ENCODE results near the gene ZNF574.
A peak's percentile ranks its signal among the peaks of the same experiment; 100 is the strongest.

The ZNF574 gene

GRCh38 chr19:42067315-42067888 is 8.6 kb upstream of the ZNF574 start:
- no peaks in the 10 kb centered on the region for H3K9me3 ChIP-seq

GRCh38 chr19:42068361-42068755 is 7.6 kb upstream of the ZNF574 start:
- Histone ChIP-seq H3K36me3 (replicated peaks) (no peaks in the 10 kb centered on the region), H3K27me3 (ENCODE audit: low read depth) (peaks cover 5% of the 10 kb centered on the region; the same call in 1 of the 2 replicates), H3K4me3 (no peak overlapping the region), H3K4me1 (no peaks in the 10 kb centered on the region), H3K9me3 (no peaks in the 10 kb centered on the region)
- in situ Hi-C loops (cut with MboI; ENCODE audit: low sequenced_read_pairs) = no loop called here
- DNase-seq (ENCODE audit: low spot score in 2 of 2) = no peak

More at GRCh38 chr19:42067315-42067888, 8.6 kb upstream of the ZNF574 start:
- H3K36me3 ChIP-seq (replicated peaks) = no peaks in the 10 kb centered on the region
- H3K4me1 ChIP-seq = no peaks in the 10 kb centered on the region
- no peak overlapping the region for H3K4me3 ChIP-seq
- no peak for DNase-seq (ENCODE audit: low spot score in 2 of 2)
- in situ Hi-C loops (cut with MboI; ENCODE audit: low sequenced_read_pairs) = no loop called here
- peaks cover 5% of the 10 kb centered on the region; the same call in 1 of the 2 replicates for H3K27me3 ChIP-seq (ENCODE audit: low read depth)

DNA sequence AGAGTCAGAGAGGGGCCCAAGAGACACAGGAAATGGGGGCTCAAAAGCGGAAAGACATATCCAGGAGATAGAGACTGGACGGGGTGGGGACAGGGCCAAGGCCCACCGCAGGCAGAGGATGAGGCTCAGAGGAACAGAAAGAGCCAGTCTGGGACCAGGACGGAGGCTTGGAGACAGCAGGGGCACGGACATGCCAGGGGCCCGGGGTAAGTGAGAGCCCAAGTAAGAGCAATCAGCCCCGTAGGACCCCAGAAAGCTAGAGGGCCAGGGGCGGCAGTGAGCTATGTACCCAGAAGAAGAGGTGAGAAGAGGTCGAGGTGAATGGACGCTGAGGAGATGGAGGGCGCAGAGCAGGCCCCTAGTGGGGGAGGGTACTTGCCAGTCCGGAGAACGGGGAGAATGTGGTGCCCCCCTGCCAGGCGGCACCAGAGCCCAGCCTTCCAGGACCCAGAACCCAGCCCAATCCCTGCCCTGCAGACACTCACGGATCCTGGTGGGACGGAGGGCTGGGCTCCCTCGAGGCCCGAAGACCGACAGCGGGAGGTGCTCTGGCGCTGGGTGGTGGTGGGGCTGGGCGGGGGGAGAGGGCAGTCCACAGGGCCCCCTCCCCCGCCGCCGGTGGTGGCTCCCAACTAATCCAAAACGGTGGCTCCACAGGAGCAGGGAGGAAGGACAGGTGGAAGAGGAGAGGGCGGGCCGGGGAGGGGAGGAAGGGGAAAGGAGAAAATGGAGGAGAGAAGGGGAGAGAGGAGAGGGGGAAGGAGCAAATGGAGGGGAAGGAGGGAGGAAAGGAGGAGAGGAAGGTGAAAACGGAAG is 7.0 kb upstream of the ZNF574 start:
- H3K4me3 ChIP-seq = no peak overlapping the region
- in situ Hi-C loops (cut with MboI; ENCODE audit: low sequenced_read_pairs) = no loop called here
- H3K27me3 ChIP-seq (ENCODE audit: low read depth) = peaks cover 5% of the 10 kb centered on the region; the same call in 1 of the 2 replicates
- no peak for DNase-seq (ENCODE audit: low spot score in 2 of 2)
- no peaks in the 10 kb centered on the region for H3K4me1 ChIP-seq
- H3K9me3 ChIP-seq = no peaks in the 10 kb centered on the region
- H3K36me3 ChIP-seq (replicated peaks) = no peaks in the 10 kb centered on the region

DNA sequence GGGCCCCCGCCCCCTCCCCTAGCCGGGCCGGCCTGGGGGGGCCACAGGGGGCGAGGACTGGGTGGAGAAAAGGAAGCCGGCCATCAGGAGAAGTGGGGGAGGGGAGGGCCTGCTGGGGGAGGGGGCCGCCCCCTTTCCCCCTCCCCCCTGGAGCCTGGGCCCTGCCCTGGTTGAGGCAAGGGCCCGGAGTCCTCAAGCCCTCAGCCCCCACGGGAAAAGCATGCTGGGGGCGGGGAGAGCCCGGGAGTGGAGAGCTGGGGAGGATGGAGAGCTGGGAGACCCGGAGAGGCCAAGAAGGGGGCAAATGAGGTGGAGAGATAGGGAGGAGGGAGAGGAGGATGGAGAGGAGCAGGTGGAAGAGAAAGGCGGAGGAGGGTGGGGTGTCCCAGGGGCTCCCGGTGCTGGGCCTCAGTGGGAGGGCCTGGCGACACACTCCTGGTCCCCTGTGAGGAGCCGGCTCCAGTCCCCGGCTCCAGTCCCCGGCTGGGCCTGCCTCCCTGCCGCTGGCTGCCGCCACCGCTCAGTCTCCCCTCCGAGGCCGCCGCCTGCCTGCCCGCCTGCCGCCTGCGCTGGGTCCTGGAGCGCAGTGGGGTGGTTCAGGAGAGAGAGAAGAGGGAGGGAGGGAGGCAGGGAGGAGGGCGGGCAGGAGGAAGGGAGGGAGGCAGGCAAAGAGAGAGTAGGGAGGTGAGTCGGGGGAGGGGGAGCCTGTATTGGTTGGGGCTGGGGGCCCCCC is 6.2 kb upstream of the ZNF574 start, which contains the start of gene GRIK5:
Gene GRIK5 (minus strand): TSS at position 588 of the 733 bp plus-strand sequence. CDS start 4,436 bp downstream, outside the sequence.
- H3K36me3 ChIP-seq (replicated peaks) = no peaks in the 10 kb centered on the region
- in situ Hi-C loops (cut with MboI; ENCODE audit: low sequenced_read_pairs) = no loop called here
- DNase-seq (ENCODE audit: low spot score in 2 of 2) = no peak
- peaks cover 2% of the 10 kb centered on the region for H3K4me1 ChIP-seq
- H3K27me3 ChIP-seq (ENCODE audit: low read depth) = peaks cover 5% of the 10 kb centered on the region; the same call in 1 of the 2 replicates
- no peak within 1 kb of the TSS for H3K4me3 ChIP-seq
- H3K9me3 ChIP-seq = no peaks in the 10 kb centered on the region

GRCh38 chr19:42071247-42071646 is 4.7 kb upstream of the ZNF574 start:
- no peak for DNase-seq (ENCODE audit: low spot score in 2 of 2)
- Histone ChIP-seq H3K27me3 (ENCODE audit: low read depth) (peaks cover 5% of the 10 kb centered on the region; the same call in 1 of the 2 replicates), H3K4me1 (peaks cover 7% of the 10 kb centered on the region), H3K9me3 (no peaks in the 10 kb centered on the region), H3K4me3 (no peak overlapping the region), H3K36me3 (replicated peaks) (no peaks in the 10 kb centered on the region)
- in situ Hi-C loops (cut with MboI; ENCODE audit: low sequenced_read_pairs) = no loop called here

DNA sequence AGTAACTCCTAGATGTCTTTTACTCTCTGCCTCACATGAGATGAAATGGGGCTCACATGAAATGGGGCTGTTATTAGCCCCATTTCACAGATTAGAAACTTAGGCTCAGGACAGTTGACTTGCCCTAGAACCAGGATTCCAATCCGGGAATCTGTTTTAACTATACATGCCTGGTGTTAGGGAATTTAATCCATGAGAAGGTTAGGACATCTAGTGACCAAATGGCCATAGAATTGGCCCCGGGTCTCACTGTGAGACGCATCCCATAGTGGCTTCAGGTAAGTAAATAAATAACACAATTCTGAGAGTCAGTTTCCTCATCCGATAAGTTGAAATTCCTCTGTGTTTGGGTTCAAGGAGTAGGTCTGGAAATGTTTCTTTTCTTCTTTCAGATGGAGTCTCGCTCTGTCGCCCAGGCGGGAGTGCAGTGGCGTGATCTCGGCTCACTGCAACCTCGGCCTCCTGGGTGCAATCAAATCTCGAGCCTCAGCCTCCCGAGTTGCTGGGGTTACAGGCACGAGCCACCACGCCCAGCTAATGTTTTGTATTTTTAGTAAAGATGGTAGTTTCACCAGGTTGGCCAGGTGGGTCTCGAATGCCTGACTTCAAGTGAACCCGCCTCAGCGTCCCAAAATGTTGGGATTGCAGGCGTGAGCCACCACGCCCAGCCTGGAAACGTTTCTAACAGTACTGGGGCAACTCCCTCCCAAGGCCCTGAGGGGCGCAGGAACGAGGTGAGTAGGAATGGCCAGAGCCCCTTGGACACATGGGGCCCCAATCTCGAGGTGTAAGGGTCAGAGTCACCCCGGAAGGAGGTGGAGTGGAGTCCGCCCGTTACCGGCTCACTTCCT is 1.2 kb upstream of the ZNF574 start:
- Histone ChIP-seq H3K4me1 (peaks cover 13% of the 10 kb centered on the region), H3K27me3 (ENCODE audit: low read depth) (no peaks in the 10 kb centered on the region), H3K9me3 (no peaks in the 10 kb centered on the region), H3K4me3 (peak overlapping the region; percentile 77), H3K36me3 (replicated peaks) (peaks cover 17% of the 10 kb centered on the region)
- DNase-seq (ENCODE audit: low spot score in 2 of 2) = peak in 1 of 2 experiments; percentile 31
- in situ Hi-C loops (cut with MboI; ENCODE audit: low sequenced_read_pairs) = no loop called here

DNA sequence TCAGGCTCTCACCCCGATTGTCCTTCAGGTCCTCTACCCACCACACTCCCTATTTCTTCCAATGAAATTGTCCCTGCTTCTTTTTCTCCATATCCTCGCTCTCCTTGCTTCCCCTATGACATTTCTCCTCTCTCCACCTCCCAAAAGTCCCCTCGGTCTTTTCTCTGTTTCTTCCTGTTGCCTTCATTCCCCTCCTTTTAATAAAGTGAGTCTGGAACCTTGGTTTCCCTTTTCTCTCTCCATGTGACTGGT is 676 bp upstream of the ZNF574 start:
- Histone ChIP-seq H3K9me3 (no peaks in the 10 kb centered on the region), H3K4me1 (peaks cover 13% of the 10 kb centered on the region), H3K4me3 (peak overlapping the region; percentile 77), H3K27me3 (ENCODE audit: low read depth) (no peaks in the 10 kb centered on the region), H3K36me3 (replicated peaks) (peaks cover 22% of the 10 kb centered on the region)
- no peak for DNase-seq (ENCODE audit: low spot score in 2 of 2)
- in situ Hi-C loops (cut with MboI; ENCODE audit: low sequenced_read_pairs) = no loop called here

GRCh38 chr19:42076380-42076944 is 496 bp downstream of the ZNF574 start:
- no peaks in the 10 kb centered on the region for H3K27me3 ChIP-seq (ENCODE audit: low read depth)
- peak overlapping the region; percentile 77 for H3K4me3 ChIP-seq
- DNase-seq (ENCODE audit: low spot score in 2 of 2) = peak in 1 of 2 experiments; percentile 61
- in situ Hi-C loops (cut with MboI; ENCODE audit: low sequenced_read_pairs) = no loop called here
- H3K4me1 ChIP-seq = peaks cover 13% of the 10 kb centered on the region
- peaks cover 34% of the 10 kb centered on the region for H3K36me3 ChIP-seq (replicated peaks)
- H3K9me3 ChIP-seq = no peaks in the 10 kb centered on the region

- Histone ChIP-seq H3K4me1 (peaks cover 13% of the 10 kb centered on the region), H3K27me3 (ENCODE audit: low read depth) (no peaks in the 10 kb centered on the region), H3K9me3 (no peaks in the 10 kb centered on the region), H3K36me3 (replicated peaks) (peaks cover 42% of the 10 kb centered on the region), H3K4me3 (no peak overlapping the region)
- in situ Hi-C loops (cut with MboI; ENCODE audit: low sequenced_read_pairs) = no loop called here
- DNase-seq (ENCODE audit: low spot score in 2 of 2) = no peak
Measured at GRCh38 chr19:42078058-42078457, 2.1 kb downstream of the ZNF574 start.

DNA sequence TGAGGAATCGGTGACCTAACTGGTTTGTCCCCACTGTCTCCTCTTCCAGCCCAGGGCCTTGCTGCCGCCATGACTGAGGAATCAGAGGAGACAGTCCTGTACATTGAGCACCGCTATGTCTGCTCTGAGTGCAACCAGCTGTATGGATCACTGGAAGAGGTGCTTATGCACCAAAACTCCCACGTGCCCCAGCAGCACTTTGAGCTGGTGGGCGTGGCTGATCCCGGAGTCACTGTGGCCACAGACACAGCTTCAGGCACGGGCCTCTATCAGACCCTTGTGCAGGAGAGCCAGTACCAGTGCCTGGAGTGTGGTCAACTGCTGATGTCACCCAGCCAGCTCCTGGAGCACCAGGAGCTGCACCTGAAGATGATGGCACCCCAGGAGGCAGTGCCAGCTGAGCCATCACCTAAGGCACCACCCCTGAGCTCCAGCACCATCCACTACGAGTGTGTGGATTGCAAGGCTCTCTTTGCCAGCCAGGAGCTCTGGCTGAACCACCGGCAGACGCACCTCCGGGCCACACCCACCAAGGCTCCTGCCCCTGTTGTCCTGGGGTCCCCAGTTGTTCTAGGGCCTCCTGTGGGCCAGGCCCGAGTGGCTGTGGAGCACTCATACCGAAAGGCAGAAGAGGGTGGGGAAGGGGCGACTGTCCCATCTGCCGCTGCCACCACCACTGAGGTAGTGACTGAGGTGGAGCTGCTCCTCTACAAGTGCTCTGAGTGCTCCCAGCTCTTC is 2.7 kb downstream of the ZNF574 start:
- no peak for DNase-seq (ENCODE audit: low spot score in 2 of 2)
- H3K27me3 ChIP-seq (ENCODE audit: low read depth) = no peaks in the 10 kb centered on the region
- peaks cover 42% of the 10 kb centered on the region for H3K36me3 ChIP-seq (replicated peaks)
- in situ Hi-C loops (cut with MboI; ENCODE audit: low sequenced_read_pairs) = no loop called here
- H3K4me1 ChIP-seq = peaks cover 13% of the 10 kb centered on the region
- H3K4me3 ChIP-seq = no peak overlapping the region
- H3K9me3 ChIP-seq = no peaks in the 10 kb centered on the region

DNA sequence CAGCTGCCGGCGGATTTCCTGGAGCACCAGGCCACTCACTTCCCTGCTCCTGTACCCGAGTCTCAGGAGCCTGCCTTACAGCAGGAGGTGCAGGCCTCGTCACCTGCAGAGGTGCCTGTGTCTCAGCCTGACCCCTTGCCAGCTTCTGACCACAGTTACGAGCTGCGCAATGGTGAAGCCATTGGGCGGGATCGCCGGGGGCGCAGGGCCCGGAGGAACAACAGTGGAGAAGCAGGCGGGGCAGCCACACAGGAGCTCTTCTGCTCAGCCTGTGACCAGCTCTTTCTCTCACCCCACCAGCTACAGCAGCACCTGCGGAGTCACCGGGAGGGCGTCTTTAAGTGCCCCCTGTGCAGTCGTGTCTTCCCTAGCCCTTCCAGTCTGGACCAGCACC is 3.3 kb downstream of the ZNF574 start:
- in situ Hi-C loops (cut with MboI; ENCODE audit: low sequenced_read_pairs) = no loop called here
- no peaks in the 10 kb centered on the region for H3K9me3 ChIP-seq

DNA sequence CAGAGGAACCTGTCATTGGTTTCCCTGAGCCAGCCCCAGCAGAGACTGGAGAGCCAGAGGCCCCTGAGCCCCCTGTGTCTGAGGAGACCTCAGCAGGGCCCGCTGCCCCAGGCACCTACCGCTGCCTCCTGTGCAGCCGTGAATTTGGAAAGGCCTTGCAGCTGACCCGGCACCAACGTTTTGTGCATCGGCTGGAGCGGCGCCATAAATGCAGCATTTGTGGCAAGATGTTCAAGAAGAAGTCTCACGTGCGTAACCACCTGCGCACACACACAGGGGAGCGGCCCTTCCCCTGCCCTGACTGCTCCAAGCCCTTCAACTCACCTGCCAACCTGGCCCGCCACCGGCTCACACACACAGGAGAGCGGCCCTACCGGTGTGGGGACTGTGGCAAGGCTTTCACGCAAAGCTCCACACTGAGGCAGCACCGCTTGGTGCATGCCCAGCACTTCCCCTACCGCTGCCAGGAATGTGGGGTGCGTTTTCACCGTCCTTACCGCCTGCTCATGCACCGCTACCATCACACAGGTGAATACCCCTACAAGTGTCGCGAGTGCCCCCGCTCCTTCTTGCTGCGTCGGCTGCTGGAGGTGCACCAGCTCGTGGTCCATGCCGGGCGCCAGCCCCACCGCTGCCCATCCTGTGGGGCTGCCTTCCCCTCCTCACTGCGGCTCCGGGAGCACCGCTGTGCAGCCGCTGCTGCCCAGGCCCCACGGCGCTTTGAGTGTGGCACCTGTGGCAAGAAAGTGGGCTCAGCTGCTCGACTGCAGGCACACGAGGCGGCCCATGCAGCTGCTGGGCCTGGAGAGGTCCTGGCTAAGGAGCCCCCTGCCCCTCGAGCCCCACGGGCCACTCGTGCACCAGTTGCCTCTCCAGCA is 4.2 kb downstream of the ZNF574 start:
- H3K4me3 ChIP-seq = no peak overlapping the region
- no peaks in the 10 kb centered on the region for H3K9me3 ChIP-seq
- DNase-seq (ENCODE audit: low spot score in 2 of 2) = no peak
- H3K27me3 ChIP-seq (ENCODE audit: low read depth) = no peaks in the 10 kb centered on the region
- in situ Hi-C loops (cut with MboI; ENCODE audit: low sequenced_read_pairs) = no loop called here
- H3K4me1 ChIP-seq = peaks cover 7% of the 10 kb centered on the region
- peaks cover 42% of the 10 kb centered on the region for H3K36me3 ChIP-seq (replicated peaks)

More for the DNA sequence above, 3.3 kb downstream of the ZNF574 start:
- Histone ChIP-seq H3K4me1 (peaks cover 13% of the 10 kb centered on the region), H3K4me3 (no peak overlapping the region), H3K36me3 (replicated peaks) (peaks cover 42% of the 10 kb centered on the region), H3K27me3 (ENCODE audit: low read depth) (no peaks in the 10 kb centered on the region)
- no peak for DNase-seq (ENCODE audit: low spot score in 2 of 2)
